Measurements from ENCODE around the gene ABCB8. TPM values are rescaled to one million over a fixed set of nuclear protein-coding genes. Genes with fewer than 3 reads are reported as not detected.

Gene ABCB8
- total RNA-seq, 1 experiment from 2014 or later: 25.2 TPM

DNA sequence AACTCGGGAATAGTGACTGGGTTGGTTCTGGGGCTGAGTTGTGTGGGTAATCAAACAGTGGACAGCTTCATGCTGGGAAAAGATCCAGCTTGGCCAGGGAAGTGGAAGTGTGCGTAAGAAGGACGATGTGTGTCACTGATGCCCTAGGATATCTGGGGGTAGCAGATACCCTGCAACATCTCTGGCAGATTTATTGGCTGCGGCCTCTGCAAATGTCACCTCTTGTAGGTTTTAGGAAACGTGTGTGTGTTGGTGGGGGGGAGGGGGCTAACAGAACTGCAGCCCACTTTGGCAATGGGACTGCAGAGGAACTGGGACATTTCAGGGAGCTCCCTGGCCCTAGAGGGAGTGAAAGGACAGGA, 57.1 kb downstream of the ABCB8 start:
- DNase-seq (ENCODE audit: low spot score): no peak

DNA sequence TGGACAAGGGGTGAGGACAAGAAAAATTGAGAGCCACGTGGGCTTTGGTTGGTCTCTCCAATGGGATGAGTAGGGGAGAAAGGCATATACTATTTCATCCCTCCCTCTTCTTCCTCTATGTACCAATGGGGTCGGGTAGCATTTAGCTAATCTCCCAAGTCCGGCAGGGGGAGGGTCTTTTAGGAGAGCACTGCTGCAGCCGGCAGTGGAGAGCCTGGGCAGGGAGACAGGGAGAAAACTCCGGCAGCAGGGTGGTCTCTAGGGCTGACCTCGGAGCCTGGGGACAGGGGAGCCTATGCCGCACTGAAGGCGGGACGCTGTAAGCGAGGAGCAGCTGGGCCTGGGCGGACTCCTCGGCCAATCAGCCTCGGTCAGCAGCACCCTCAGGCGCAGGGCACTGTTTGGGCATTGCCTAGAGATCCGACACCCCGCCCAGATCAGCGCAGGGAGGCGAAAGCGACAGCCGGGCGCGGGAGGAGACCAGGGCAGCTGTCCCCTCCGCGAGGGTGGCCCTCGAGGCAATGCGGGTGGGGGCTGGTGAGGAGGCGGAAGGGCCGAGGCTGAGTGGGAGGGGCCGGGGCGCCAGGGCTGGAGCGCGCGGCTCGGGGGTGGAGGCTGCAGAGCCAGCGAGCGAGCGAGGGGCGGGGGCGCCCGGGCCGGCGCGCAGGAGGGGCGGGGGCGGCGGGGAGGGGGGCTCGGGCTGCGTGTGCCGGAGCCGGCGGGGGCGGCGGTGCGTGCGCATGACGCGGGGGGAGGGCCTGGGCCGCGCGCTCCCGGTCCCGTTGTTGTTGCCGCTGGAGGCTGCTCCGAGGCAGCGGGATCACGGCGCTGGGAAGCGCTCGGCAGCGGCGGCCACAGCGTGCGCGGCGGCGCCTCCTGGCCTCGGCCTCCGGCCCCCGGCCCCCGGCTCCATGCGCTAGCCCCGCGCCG, 57.7 kb downstream of the ABCB8 start, which contains the start of gene AGAP3:
TSS of gene AGAP3 (plus strand) at position 785 of the 930 bp plus-strand sequence. CDS start 267 bp downstream, outside the sequence.
- peak; percentile 89 for DNase-seq (ENCODE audit: low spot score)

- DNase-seq (ENCODE audit: low spot score): no peak
Measured at GRCh38 chr7:151086802-151087244, 58.6 kb downstream of the ABCB8 start.

DNA sequence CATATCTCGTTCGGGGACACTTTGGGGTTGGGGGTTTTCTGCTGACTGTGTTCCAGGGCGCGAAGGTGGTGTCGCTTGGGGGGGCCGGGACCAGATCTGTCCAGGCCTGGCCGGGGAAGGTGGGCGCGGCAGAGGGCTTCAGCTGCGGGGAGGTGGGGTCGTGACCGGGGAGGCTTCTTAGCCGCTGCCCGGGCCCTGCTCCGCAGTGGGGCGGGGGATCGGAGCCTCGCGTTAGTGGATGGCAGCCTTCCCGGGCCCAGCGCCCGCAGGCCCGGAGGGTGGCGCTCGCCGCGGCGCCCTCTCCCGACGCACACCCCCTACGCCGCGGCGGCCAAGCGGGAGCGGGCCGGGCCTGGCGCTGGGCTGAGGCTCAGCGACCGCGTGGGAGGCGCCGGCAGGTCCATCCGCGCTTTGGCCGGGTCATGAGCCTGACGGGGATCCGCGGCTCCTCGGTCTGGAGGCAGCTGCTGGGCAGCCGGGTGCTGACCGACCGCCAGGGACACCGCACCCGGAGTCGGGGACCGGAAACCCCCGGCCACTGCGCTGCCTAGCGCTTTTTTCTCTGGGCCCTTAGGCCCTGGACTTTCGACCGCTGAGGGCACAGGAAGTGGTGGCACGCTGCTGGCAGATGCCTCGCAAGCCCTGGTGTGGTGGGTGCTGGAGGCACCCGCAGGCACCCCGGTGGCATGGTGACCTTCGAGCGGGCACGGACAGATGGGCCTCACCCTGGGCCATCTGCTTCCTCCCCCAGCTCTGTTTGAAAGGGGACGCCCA, 59.2 kb downstream of the ABCB8 start:
- DNase-seq (ENCODE audit: low spot score): no peak

DNA sequence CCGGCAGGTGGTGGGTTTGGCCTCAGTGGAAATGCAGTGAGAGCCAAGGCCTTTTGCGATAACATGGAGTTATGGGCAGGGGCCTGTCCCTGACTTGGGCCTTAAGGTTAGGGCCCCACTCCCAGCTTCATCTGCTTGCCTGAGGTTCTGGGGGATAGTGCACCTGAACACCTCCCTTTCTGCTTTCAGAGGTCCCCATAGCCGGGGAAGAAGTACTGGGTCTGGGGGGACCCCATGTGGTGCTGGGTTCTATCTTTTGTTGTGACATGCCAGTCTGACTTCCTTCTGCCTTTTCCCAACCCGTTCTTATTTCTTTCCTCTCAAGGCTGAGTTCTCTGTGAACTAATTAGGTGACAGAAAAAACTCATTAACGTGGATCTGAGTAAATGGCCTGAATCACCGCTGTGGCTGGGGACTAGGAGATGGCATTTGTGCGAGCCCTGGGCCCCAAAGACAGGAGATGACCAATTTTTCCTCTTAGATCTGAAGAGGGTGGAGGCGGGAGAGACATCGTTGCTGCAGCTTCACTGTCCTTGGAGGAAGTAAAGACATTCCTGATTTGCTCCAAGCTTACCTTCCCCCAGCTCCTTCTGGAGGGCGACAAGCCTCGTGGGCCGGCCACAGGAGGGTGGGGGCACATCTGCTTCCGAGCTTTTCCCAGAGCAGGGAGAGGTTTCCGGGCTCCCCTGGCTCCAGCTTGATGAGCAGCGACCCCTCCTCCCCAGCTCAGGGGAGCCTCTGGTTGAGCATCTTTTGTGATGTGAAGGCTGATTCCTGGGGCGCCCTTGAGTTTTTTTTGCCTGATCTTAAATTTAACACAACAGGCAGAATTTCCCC, 60.0 kb downstream of the ABCB8 start:
- DNase-seq (ENCODE audit: low spot score): no peak

- DNase-seq (ENCODE audit: low spot score): peak; percentile 99
Measured at GRCh38 chr7:151088856-151089699, 60.8 kb downstream of the ABCB8 start.

DNA sequence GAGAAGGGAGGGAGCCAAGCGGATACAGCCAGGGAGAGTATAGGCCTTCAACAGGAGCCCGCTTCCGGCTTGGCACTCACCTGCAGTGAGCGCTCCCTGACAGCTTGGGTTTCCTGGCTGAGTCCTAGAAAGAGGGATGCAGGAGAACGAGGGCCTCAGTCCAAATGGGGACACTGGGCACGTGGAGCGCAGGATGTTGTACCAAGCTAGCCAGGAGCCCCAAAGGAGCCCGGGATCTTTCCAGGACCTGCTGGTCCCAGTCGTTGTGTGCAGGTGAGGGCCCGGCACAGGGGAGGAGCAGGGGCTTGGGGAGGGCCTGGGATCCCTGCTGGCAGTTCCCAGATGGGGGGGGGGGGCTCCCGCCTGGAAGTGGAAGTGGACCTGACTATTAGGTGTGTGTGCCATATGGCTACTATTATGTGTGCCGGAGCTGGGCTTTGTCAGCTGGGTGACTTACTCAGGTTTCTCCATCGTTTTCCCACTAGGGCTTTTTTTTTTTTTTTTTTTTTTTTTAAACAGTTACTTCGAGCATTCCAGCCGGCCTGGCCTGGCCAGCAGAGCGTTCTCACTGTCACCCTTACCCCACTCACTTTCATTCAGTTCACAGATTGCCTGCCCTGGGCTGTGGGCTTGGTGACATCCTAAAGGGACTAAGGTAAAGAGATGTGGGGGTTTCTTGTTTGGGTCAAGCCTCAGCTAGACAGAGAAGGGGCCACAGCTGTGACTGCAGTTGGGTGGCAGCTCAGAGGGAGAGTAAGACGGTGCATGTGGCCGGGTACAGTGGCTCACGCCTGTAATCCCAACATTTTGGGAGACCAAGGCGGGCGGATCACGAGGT, 61.9 kb downstream of the ABCB8 start:
- no peak for DNase-seq (ENCODE audit: low spot score)

DNA sequence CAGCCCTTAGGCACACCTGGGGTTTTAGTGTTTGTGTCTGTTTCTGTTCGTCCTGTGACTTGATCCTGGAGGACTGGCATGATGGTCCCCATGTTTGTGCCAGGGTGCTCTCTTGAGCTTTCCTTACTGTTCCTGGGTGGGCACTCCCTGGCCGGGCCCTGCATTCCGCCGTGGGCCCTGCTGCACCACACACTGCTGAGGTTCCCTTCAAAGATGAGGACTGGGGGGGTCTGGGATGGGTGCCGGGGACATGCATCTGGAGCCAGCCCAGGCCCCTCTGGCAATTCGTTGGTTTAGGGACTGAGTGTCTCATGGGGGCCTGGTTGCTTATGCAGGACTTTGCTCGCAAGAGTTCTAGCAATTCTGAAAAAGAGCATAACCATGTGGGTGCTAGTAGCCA, 62.8 kb downstream of the ABCB8 start:
- no peak for DNase-seq (ENCODE audit: low spot score)

DNA sequence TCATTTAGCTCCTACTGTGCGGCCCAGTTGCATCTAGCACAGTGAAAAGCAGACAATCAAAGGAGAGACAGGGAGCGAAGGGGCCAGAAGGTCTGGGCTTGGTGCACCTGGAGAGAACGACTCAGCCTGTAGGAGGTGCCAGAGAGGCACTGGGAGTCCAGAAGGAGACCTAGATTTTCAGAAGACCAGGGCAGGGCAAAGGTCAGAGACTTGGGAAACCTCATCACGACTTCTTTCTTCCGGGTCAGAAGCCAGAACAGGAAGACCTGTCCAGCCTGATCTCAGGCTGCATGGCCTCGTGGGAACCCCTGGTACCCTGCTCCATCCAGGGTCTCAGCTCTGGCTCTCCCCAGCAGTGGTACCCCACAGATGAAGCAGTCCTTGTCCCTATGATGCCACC, 63.2 kb downstream of the ABCB8 start:
- DNase-seq (ENCODE audit: low spot score): no peak

GRCh38 chr7:151091988-151092387, 63.7 kb downstream of the ABCB8 start:
- no peak for DNase-seq (ENCODE audit: low spot score)

DNA sequence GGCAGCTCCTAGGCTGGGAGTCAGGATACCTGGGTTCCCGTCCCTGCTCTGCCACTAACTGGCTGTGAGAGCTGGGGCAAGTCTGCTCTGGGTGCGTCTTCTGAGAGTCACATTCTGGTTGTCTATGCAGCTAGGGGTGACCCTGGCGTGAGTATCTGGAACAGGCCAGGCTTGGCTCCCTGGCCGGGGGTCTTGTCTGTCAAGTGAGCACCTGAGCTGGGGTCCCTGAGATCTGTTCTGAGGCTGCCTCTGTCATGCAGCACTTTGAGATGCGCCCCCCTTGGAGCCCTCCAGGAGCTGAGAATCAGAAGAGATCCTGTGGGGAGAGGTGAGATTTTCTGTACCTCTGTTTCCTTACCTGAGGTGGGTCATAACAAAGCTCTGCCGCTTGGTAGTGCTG, 65.5 kb downstream of the ABCB8 start:
- DNase-seq (ENCODE audit: low spot score): no peak

DNA sequence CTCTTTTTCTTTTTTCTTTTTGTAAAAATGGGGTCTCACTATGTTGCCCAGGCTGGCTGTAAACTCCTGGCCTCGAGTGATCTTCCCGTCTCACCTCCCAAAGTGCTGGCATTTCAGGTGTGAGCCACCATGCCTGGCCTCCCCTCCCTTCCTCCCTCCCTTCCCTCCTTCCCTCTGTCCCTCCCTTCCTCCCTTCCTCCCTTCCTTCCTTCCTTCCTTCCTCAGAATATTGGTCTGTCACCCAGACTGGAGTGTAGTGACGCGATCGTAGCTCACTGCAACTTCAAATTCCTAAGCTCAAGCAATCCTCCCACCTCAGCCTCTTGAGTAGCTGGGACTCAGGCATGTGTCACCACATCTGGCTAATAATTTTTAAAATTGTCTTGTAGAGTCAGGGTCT, 66.4 kb downstream of the ABCB8 start:
- no peak for DNase-seq (ENCODE audit: low spot score)

GRCh38 chr7:151095123-151095797, 67.0 kb downstream of the ABCB8 start:
- no peak for DNase-seq (ENCODE audit: low spot score)

DNA sequence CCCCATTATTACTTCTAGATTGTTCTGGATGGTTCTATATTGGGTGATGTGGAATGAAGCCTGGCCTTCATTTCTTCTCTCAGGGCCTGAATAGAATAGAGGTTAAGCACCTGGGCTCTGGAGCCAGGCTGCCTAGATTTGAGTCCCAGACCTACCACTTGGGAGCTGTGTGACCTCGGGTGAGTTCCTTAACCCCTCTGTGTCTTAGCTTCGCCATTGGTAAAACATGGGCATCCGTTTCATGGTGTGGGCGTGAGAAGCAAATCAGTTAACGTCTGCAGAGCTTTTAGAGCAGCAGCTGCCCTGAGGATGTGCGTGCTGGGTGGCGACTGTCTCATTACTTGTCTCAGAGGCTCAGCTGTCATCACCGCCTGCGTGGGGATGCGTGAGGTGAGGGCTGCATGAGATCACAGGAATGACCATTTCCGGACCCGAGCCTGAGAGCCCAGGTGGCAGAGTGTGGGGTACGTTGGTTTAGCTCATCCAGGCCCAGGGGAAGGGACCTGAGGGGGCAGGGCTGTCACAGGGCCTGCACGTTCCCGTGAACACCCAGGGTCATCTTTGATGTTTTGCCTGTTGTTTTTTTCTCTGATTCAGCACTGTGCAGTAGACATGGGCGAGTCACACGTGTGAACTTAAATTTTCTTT, 67.7 kb downstream of the ABCB8 start:
- no peak for DNase-seq (ENCODE audit: low spot score)

Other genes with a start within 250 kb of the ABCB8 start
- 0.27 and 0.76 TPM in 2 replicates for gene TMEM176B, start 228.1 kb upstream of the ABCB8 start, total RNA-seq (2014; rRNA removed; shearing (Covaris generic))
- not detected in 2 replicates for gene TMEM176A, start 227.7 kb upstream of the ABCB8 start, total RNA-seq (2014; rRNA removed; shearing (Covaris generic))
- gene AOC1, start 175.9 kb upstream of the ABCB8 start, total RNA-seq (2014; rRNA removed; shearing (Covaris generic)): 0.31 TPM in 1 of 2 replicates, not detected in the other
- gene KCNH2, start 50.1 kb upstream of the ABCB8 start, total RNA-seq (2014; rRNA removed; shearing (Covaris generic)): 0.58 and 0.84 TPM in 2 replicates
- 0.29 and 0.60 TPM in 2 replicates for gene NOS3, start 37.4 kb upstream of the ABCB8 start, total RNA-seq (2014; rRNA removed; shearing (Covaris generic))
- gene ATG9B, start 4.0 kb upstream of the ABCB8 start, total RNA-seq (2014; rRNA removed; shearing (Covaris generic)): 0.17 TPM in 1 of 2 replicates, not detected in the other
- gene ASIC3, start 20.1 kb downstream of the ABCB8 start, total RNA-seq (2014; rRNA removed; shearing (Covaris generic)): 0.10 TPM in 1 of 2 replicates, not detected in the other
- 43.8 and 46.0 TPM in 2 replicates for gene CDK5, start 29.4 kb downstream of the ABCB8 start, total RNA-seq (2014; rRNA removed; shearing (Covaris generic))
- 61.6 and 82.9 TPM in 2 replicates for gene SLC4A2, start 31.1 kb downstream of the ABCB8 start, total RNA-seq (2014; rRNA removed; shearing (Covaris generic))
- gene FASTK, start 52.4 kb downstream of the ABCB8 start, total RNA-seq (2014; rRNA removed; shearing (Covaris generic)): 70.0 and 100 TPM in 2 replicates
- gene TMUB1, start 55.0 kb downstream of the ABCB8 start, total RNA-seq (2014; rRNA removed; shearing (Covaris generic)): 37.1 and 37.3 TPM in 2 replicates
- 26.1 and 36.6 TPM in 2 replicates for gene AGAP3, start 58.0 kb downstream of the ABCB8 start, total RNA-seq (2014; rRNA removed; shearing (Covaris generic))
- not detected in 2 replicates for gene GBX1, start 139.2 kb downstream of the ABCB8 start, total RNA-seq (2014; rRNA removed; shearing (Covaris generic))
- not detected in 2 replicates for gene ASB10, start 158.8 kb downstream of the ABCB8 start, total RNA-seq (2014; rRNA removed; shearing (Covaris generic))
- gene H2BK1, start 182.0 kb downstream of the ABCB8 start, total RNA-seq (2014; rRNA removed; shearing (Covaris generic)): 0.64 TPM in 1 of 2 replicates, not detected in the other
- 88.1 and 92.4 TPM in 2 replicates for gene ABCF2, start 198.8 kb downstream of the ABCB8 start, total RNA-seq (2014; rRNA removed; shearing (Covaris generic))
- gene CHPF2, start 204.0 kb downstream of the ABCB8 start, total RNA-seq (2014; rRNA removed; shearing (Covaris generic)): 26.0 and 32.9 TPM in 2 replicates
- gene SMARCD3, start 220.2 kb downstream of the ABCB8 start, total RNA-seq (2014; rRNA removed; shearing (Covaris generic)): 35.5 and 35.9 TPM in 2 replicates